Prostate gland (tissue), 2 donors: ENCODE data around the gene TNRC6C. TPM values are rescaled to one million over a fixed set of nuclear protein-coding genes. Genes with fewer than 3 reads are reported as not detected.
A peak's percentile ranks its signal among the peaks of the same experiment; 100 is the strongest.

Experiments used
- DNase-seq: peaks from one replicate; pipeline ENCODE4 v3.0.0-alpha.2; 2019; ENCODE audit warnings: low spot score
- H3K27ac ChIP-seq, 2 donors: fragments of 200-600 bp; sonication (generic); 2 replicates each; pipeline ENCODE4 v1.5.1; 2017 to 2019
- H3K27me3 ChIP-seq: fragments of 200-600 bp; sonication (generic); replicated peaks from 2 replicates; pipeline ENCODE4 v1.5.1; 2019; ENCODE audit not compliant: insufficient read depth
- H3K36me3 ChIP-seq, 2 donors: fragments of 200-600 bp; sonication (generic); 1 replicate in 1 of 2; 2 replicates in 1 of 2; pipeline versions ENCODE4 v1.5.1 to v1.8.1; 2017 to 2019
- H3K4me1 ChIP-seq: fragments of 200-600 bp; sonication (generic); replicated peaks from 2 replicates; pipeline ENCODE4 v1.5.1; 2019
- H3K4me3 ChIP-seq, 2 donors: fragments of 200-600 bp; sonication (generic); 2 replicates each; pipeline ENCODE4 v1.5.1; 2017 to 2019
- H3K9me3 ChIP-seq: fragments of 200-600 bp; sonication (generic); 2 replicates; pipeline ENCODE4 v1.5.1; 2017
- CTCF ChIP-seq, 4 experiments: fragments of 200-600 bp in 2 of 4; fragments of 450-650 bp in 2 of 4; sonication (generic) in 2 of 4; IDR thresholded peaks; 1 replicate in 3 of 4; 2 replicates in 1 of 4; pipeline ENCODE4 v1.5.1; 2016 to 2019; ENCODE audit warnings: antibody characterized with exemption in 4 of 4, mild to moderate bottlenecking in 2 of 4, moderate library complexity in 2 of 4
- POLR2A ChIP-seq: fragments of 450-650 bp; IDR thresholded peaks from one replicate; pipeline ENCODE4 v1.6.1; 2016; ENCODE audit warnings: antibody characterized with exemption, mild to moderate bottlenecking
- POLR2AphosphoS5 ChIP-seq: sonication (generic); formaldehyde crosslinking; IDR thresholded peaks from one replicate; pipeline ENCODE4 v1.6.1; 2017; ENCODE audit warnings: antibody characterized with exemption
- WGBS: methylation state at CpG from one replicate; pipeline ENCODE4 v1.1.5; 2018; 5-methylcytosine and 5-hydroxymethylcytosine counted together
- intact Hi-C: fragments of 100-400 bp; cut with DNase I; formaldehyde crosslinking; loops from one replicate; pipeline ENCODE4 v1.14.2; 2022
- total RNA-seq, 2 donors: library from RNA; depleted of rRNA; stranded (reverse); fragments of >200 nt; gene quantifications; one replicate each; pipeline ENCODE4 v1.1.0, GENCODE V29; 2016

The TNRC6C gene
- total RNA-seq, 2 donors from 2014 or later: 15.5 to 29.7 TPM

GRCh38 chr17:78133971-78134898 is 175.7 kb downstream of the TNRC6C start:
- no peaks in the 10 kb centered on the region for H3K9me3 ChIP-seq
- intact Hi-C loops: no loop called here
- H3K4me1 ChIP-seq: no peaks in the 10 kb centered on the region
- WGBS: 64% methylated on average over 39 of the region's 39 CpGs
- H3K4me3 ChIP-seq: no peak overlapping the region
- peak; percentile 54 for DNase-seq
- no peaks in the 10 kb centered on the region for H3K27me3 ChIP-seq
- TF ChIP-seq CTCF (IDR thresholded peaks at IDR 0.05) (peak in 3 of 4 experiments; percentile 36 to 65 (median 64)), POLR2A (no peak), POLR2AphosphoS5 (peak; percentile 43)
- no peak overlapping the region for H3K27ac ChIP-seq
- H3K36me3 ChIP-seq: no peaks in the 10 kb centered on the region

- TF ChIP-seq CTCF (IDR thresholded peaks at IDR 0.05) (no peak), POLR2AphosphoS5 (no peak), POLR2A (no peak)
- intact Hi-C loops: no loop called here
- Histone ChIP-seq H3K4me1 (no peaks in the 10 kb centered on the region), H3K27me3 (no peaks in the 10 kb centered on the region), H3K36me3 (no peaks in the 10 kb centered on the region), H3K4me3 (no peak overlapping the region), H3K27ac (no peak overlapping the region), H3K9me3 (no peaks in the 10 kb centered on the region)
- no peak for DNase-seq
- WGBS: 88% methylated on average over 9 of the region's 9 CpGs
Measured at GRCh38 chr17:78134899-78135385, 176.4 kb downstream of the TNRC6C start.

GRCh38 chr17:78135858-78136500 is 177.5 kb downstream of the TNRC6C start:
- no peaks in the 10 kb centered on the region for H3K27me3 ChIP-seq
- no peak overlapping the region for H3K27ac ChIP-seq
- H3K9me3 ChIP-seq: no peaks in the 10 kb centered on the region
- H3K36me3 ChIP-seq: no peaks in the 10 kb centered on the region
- WGBS: 93% methylated on average over 9 of the region's 9 CpGs
- intact Hi-C loops: no loop called here
- TF ChIP-seq CTCF (IDR thresholded peaks at IDR 0.05): no peak
- no peak for TF ChIP-seq POLR2AphosphoS5
- no peak for TF ChIP-seq POLR2A
- no peaks in the 10 kb centered on the region for H3K4me1 ChIP-seq
- no peak overlapping the region for H3K4me3 ChIP-seq
- no peak for DNase-seq

- Histone ChIP-seq H3K27ac (no peak overlapping the region), H3K4me1 (no peaks in the 10 kb centered on the region), H3K36me3 (no peaks in the 10 kb centered on the region), H3K9me3 (no peaks in the 10 kb centered on the region), H3K27me3 (no peaks in the 10 kb centered on the region), H3K4me3 (no peak overlapping the region)
- 79% methylated on average over 26 of the region's 26 CpGs for WGBS
- TF ChIP-seq CTCF (IDR thresholded peaks at IDR 0.05) (no peak), POLR2A (no peak), POLR2AphosphoS5 (no peak)
- DNase-seq: no peak
- intact Hi-C loops: no loop called here
Measured at GRCh38 chr17:78137392-78138203, 179.1 kb downstream of the TNRC6C start.
